HepG2 (cell line): ENCODE data around the gene KIF22. TPM values are rescaled to one million over a fixed set of nuclear protein-coding genes. Genes with fewer than 3 reads are reported as not detected.

Experiments used
- ADNP ChIP-seq: sonication (generic); formaldehyde crosslinking; IDR thresholded peaks from 2 replicates; pipeline ENCODE4 v1.4.0; 2020; ENCODE audit warnings: missing genetic modification reagents
- EP300 ChIP-seq, 3 experiments: sonication (generic) in 1 of 3; formaldehyde crosslinking in 1 of 3; IDR thresholded peaks; 2 replicates each; pipeline versions ENCODE4 v1.5.1 to v1.6.1; 2011 to 2020; ENCODE audit warnings: low read depth in 2 of 3, low read length in 2 of 3, borderline replicate concordance in 1 of 3, improper control_type of control experiment in 1 of 3, mild to moderate bottlenecking in 1 of 3, missing genetic modification reagents in 1 of 3, moderate library complexity in 1 of 3
- HCFC1 ChIP-seq: fragments of 150-350 bp; IDR thresholded peaks from 2 replicates; pipeline ENCODE4 v1.6.1; 2014; ENCODE audit warnings: low read depth, low read length
- HMG20A ChIP-seq: IDR thresholded peaks from 2 replicates; pipeline ENCODE4 v1.6.1; 2016; ENCODE audit warnings: borderline replicate concordance
- NFATC3 ChIP-seq: sonication (generic); formaldehyde crosslinking; IDR thresholded peaks from 2 replicates; pipeline ENCODE4 v1.5.1; 2020; ENCODE audit warnings: mild to moderate bottlenecking, missing genetic modification reagents
- PHF8 ChIP-seq: sonication (generic); formaldehyde crosslinking; IDR thresholded peaks from 2 replicates; pipeline ENCODE4 v1.5.0; 2020; ENCODE audit warnings: missing genetic modification reagents
- SP140L ChIP-seq: sonication (generic); formaldehyde crosslinking; IDR thresholded peaks from 2 replicates; pipeline ENCODE4 v1.4.0; 2020; ENCODE audit warnings: missing genetic modification reagents, borderline replicate concordance
- TARDBP ChIP-seq: sonication (generic); formaldehyde crosslinking; IDR thresholded peaks from 2 replicates; pipeline ENCODE4 v1.8.0; 2022; ENCODE audit warnings: mild to moderate bottlenecking, missing genetic modification reagents
- YEATS4 ChIP-seq: sonication (generic); formaldehyde crosslinking; IDR thresholded peaks from 2 replicates; pipeline ENCODE4 v1.4.0; 2020; ENCODE audit warnings: missing genetic modification reagents, borderline replicate concordance
- ZKSCAN1 ChIP-seq: fragments of 150-350 bp; IDR thresholded peaks from 2 replicates; pipeline ENCODE4 v1.6.1; 2014; ENCODE audit warnings: low read length
- ZKSCAN8 ChIP-seq: IDR thresholded peaks from 2 replicates; pipeline ENCODE4 v1.6.1; 2016; ENCODE audit warnings: borderline replicate concordance, missing genetic modification reagents, missing compliant biosample characterization
- ZNF44 ChIP-seq: sonication (generic); formaldehyde crosslinking; IDR thresholded peaks from 2 replicates; pipeline ENCODE4 v1.5.1; 2020; ENCODE audit warnings: mild to moderate bottlenecking, missing genetic modification reagents
- ZNF557 ChIP-seq: sonication (generic); formaldehyde crosslinking; IDR thresholded peaks from 2 replicates; pipeline ENCODE4 v1.4.0; 2020; ENCODE audit warnings: missing genetic modification reagents
- ZNF792 ChIP-seq: IDR thresholded peaks from 2 replicates; pipeline ENCODE4 v1.6.1; 2016
- ZSCAN21 ChIP-seq: sonication (generic); formaldehyde crosslinking; IDR thresholded peaks from 2 replicates; pipeline ENCODE4 v1.8.0; 2022; ENCODE audit warnings: mild to moderate bottlenecking, missing genetic modification reagents, moderate library complexity, borderline replicate concordance
- polyA plus RNA-seq, 8 experiments: library from polyadenylated mRNA; depleted of rRNA in 3 of 8; stranded (reverse) in 7 of 8; unstranded in 1 of 8; fragments of >200 nt; fragmentation: Illumina TruSeq in 4 of 8; extraction: Trizol in 4 of 8; gene quantifications; 2 replicates each; pipeline versions ENCODE4 v1.2.1 to v1.2.3, GENCODE V29; 2011 to 2016; ENCODE audit warnings: low read depth in 4 of 8, missing spikeins in 1 of 8, mixed read lengths in 1 of 8; ENCODE audit not compliant: insufficient read depth in 1 of 8
- total RNA-seq, 5 experiments: library from RNA; depleted of rRNA; stranded (reverse); fragments of >200 nt; fragmentation: Illumina TruSeq; extraction: Trizol; gene quantifications; 2 replicates each; pipeline ENCODE4 v1.2.3, GENCODE V29; 2016; ENCODE audit warnings: low read depth in 1 of 5
- TF ChIP-seq, protein P1 (sequence below): IDR thresholded peaks from 2 replicates; pipeline ENCODE4 v1.6.1; 2016; ENCODE audit warnings: low read depth, borderline replicate concordance
- TF ChIP-seq, protein P2 (sequence below): IDR thresholded peaks from 2 replicates; pipeline ENCODE4 v1.6.1; 2012; ENCODE audit warnings: inconsistent platforms
- TF ChIP-seq, protein P3 (sequence below): sonication (generic); formaldehyde crosslinking; IDR thresholded peaks from 2 replicates; pipeline ENCODE4 v1.4.0; 2020; ENCODE audit warnings: missing genetic modification reagents
- TF ChIP-seq, protein P4 (sequence below): sonication (generic); formaldehyde crosslinking; IDR thresholded peaks from 2 replicates; pipeline ENCODE4 v1.5.1; 2020; ENCODE audit warnings: mild to moderate bottlenecking, missing genetic modification reagents, borderline replicate concordance
- TF ChIP-seq, protein P5 (sequence below): sonication (generic); formaldehyde crosslinking; IDR thresholded peaks from 2 replicates; pipeline ENCODE4 v1.4.0; 2020; ENCODE audit warnings: mild to moderate bottlenecking, missing genetic modification reagents

Gene KIF22
- total and polyA plus RNA-seq, 2 of the 13 experiments (the other 11 are each of a cell fraction or from before 2014, with no cell fraction given): 95.8 to 118 TPM

DNA sequence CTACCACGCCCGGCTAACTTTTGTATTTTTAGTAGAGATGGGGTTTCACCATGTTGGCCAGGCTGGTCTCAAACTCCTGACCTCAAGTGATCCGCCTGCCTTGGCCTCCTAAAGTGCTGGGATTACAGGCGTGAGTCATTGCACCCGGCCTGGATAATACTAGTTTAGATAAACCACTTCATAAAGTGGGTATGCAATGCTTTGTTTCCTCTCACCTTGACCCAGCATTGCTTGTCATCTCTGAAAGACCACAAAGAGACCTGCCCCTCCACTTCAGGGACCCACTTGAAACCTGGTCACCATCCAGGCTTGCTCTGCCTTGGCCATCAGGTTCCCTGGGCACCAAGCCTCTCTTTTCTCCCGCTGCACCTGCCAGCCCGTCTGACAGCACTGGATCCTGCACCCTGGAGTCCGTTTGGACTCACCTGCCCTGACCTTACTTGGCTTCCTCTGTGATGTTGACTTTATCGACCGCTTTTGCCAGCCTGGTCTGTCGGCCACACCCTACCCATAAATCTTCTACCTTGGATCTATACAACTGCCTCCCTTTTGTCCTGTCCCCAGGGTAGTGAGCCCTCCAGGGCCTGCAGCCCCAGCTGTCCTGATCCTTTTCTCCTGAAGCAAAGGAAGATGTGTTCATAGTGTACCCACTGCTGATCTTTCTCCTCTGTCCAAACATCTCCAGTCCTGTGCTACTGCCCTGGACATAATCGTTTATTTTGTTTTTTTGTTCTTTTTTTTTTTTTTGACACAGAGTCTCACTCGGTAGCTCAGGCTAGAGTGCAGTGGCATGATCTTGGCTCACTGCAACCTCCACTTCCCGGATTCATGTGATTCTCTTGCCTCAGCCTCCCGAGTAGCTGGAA, 25.2 kb upstream of the KIF22 start (continued):
- TF ChIP-seq, protein P1, sequence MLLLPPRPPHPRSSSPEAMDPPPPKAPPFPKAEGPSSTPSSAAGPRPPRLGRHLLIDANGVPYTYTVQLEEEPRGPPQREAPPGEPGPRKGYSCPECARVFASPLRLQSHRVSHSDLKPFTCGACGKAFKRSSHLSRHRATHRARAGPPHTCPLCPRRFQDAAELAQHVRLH (CRISPR knock-in tag): peak; percentile 73
- peak; percentile 74; the same call in 1 of the 2 replicates for TF ChIP-seq ZNF792 (CRISPR knock-in tag)
- peak; percentile 94; the same call in 1 of the 2 replicates for TF ChIP-seq YEATS4
- TF ChIP-seq HMG20A (CRISPR knock-in tag): peak; percentile 89
- peak; percentile 78; the same call in 1 of the 2 replicates for TF ChIP-seq ZSCAN21 (CRISPR knock-in tag)
- peak; percentile 77; the same call in 1 of the 2 replicates for TF ChIP-seq ZKSCAN8 (CRISPR knock-in tag)
- TF ChIP-seq HCFC1: peak; percentile 20; the same call in 1 of the 2 replicates
- peak; percentile 84 for TF ChIP-seq ADNP (CRISPR knock-in tag)
- peak; percentile 42; the same call in 1 of the 2 replicates for TF ChIP-seq PHF8 (CRISPR knock-in tag)
- 0 out of 2 replicates have a peak, but pooled peaks have one; percentile 32 for TF ChIP-seq ZNF44 (CRISPR knock-in tag)
- peak; percentile 77 to 93; a peak in 3 of 4 replicates for TF ChIP-seq EP300 (IDR thresholded peaks at IDR 0.05; ENCODE audit: low read depth in 2 of 2, low read length in 2 of 2)
- peak; percentile 91 for TF ChIP-seq EP300 (CRISPR knock-in tag; IDR thresholded peaks at IDR 0.05; ENCODE audit: borderline replicate concordance)
- TF ChIP-seq, protein P2, sequence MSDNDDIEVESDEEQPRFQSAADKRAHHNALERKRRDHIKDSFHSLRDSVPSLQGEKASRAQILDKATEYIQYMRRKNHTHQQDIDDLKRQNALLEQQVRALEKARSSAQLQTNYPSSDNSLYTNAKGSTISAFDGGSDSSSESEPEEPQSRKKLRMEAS: peak; percentile 54; the same call in 1 of the 2 replicates
- no peak; the same call in 1 of the 2 replicates for TF ChIP-seq SP140L (CRISPR knock-in tag)
- peak; percentile 76; the same call in 1 of the 2 replicates for TF ChIP-seq NFATC3
- TF ChIP-seq, protein P3, sequence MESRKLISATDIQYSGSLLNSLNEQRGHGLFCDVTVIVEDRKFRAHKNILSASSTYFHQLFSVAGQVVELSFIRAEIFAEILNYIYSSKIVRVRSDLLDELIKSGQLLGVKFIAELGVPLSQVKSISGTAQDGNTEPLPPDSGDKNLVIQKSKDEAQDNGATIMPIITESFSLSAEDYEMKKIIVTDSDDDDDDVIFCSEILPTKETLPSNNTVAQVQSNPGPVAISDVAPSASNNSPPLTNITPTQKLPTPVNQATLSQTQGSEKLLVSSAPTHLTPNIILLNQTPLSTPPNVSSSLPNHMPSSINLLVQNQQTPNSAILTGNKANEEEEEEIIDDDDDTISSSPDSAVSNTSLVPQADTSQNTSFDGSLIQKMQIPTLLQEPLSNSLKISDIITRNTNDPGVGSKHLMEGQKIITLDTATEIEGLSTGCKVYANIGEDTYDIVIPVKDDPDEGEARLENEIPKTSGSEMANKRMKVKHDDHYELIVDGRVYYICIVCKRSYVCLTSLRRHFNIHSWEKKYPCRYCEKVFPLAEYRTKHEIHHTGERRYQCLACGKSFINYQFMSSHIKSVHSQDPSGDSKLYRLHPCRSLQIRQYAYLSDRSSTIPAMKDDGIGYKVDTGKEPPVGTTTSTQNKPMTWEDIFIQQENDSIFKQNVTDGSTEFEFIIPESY (CRISPR knock-in tag): peak; percentile 69; the same call in 1 of the 2 replicates
- TF ChIP-seq, protein P4, sequence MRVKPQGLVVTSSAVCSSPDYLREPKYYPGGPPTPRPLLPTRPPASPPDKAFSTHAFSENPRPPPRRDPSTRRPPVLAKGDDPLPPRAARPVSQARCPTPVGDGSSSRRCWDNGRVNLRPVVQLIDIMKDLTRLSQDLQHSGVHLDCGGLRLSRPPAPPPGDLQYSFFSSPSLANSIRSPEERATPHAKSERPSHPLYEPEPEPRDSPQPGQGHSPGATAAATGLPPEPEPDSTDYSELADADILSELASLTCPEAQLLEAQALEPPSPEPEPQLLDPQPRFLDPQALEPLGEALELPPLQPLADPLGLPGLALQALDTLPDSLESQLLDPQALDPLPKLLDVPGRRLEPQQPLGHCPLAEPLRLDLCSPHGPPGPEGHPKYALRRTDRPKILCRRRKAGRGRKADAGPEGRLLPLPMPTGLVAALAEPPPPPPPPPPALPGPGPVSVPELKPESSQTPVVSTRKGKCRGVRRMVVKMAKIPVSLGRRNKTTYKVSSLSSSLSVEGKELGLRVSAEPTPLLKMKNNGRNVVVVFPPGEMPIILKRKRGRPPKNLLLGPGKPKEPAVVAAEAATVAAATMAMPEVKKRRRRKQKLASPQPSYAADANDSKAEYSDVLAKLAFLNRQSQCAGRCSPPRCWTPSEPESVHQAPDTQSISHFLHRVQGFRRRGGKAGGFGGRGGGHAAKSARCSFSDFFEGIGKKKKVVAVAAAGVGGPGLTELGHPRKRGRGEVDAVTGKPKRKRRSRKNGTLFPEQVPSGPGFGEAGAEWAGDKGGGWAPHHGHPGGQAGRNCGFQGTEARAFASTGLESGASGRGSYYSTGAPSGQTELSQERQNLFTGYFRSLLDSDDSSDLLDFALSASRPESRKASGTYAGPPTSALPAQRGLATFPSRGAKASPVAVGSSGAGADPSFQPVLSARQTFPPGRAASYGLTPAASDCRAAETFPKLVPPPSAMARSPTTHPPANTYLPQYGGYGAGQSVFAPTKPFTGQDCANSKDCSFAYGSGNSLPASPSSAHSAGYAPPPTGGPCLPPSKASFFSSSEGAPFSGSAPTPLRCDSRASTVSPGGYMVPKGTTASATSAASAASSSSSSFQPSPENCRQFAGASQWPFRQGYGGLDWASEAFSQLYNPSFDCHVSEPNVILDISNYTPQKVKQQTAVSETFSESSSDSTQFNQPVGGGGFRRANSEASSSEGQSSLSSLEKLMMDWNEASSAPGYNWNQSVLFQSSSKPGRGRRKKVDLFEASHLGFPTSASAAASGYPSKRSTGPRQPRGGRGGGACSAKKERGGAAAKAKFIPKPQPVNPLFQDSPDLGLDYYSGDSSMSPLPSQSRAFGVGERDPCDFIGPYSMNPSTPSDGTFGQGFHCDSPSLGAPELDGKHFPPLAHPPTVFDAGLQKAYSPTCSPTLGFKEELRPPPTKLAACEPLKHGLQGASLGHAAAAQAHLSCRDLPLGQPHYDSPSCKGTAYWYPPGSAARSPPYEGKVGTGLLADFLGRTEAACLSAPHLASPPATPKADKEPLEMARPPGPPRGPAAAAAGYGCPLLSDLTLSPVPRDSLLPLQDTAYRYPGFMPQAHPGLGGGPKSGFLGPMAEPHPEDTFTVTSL (CRISPR knock-in tag): peak; percentile 97
- TF ChIP-seq, protein P5, sequence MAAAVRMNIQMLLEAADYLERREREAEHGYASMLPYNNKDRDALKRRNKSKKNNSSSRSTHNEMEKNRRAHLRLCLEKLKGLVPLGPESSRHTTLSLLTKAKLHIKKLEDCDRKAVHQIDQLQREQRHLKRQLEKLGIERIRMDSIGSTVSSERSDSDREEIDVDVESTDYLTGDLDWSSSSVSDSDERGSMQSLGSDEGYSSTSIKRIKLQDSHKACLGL (CRISPR knock-in tag): peak; percentile 45; the same call in 1 of the 2 replicates
- peak; percentile 39; the same call in 1 of the 2 replicates for TF ChIP-seq ZKSCAN1
- peak; percentile 79; the same call in 1 of the 2 replicates for TF ChIP-seq ZNF557 (CRISPR knock-in tag)
- TF ChIP-seq TARDBP: peak; percentile 97
